Retinal pigment epithelial cell (primary cell): ENCODE results near the gene PTPRK.
"Not testable (repeated sequence)": the region's sequence is repeated elsewhere in the genome, so short reads cannot be mapped to it uniquely, and the experiment has no call there.

Experiments
- DNase-seq: peaks from one replicate; pipeline ENCODE4 v3.0.0-alpha.2; 2010; ENCODE audit warnings: low read depth
- H3K4me3 ChIP-seq: 2 replicates; pipeline ENCODE4 v1.5.1; 2011; ENCODE audit warnings: mild to moderate bottlenecking, low read length, control low read depth, moderate library complexity
- TF ChIP-seq, protein P1 (sequence below): conservative IDR thresholded peaks from 2 replicates; pipeline ENCODE4 v1.5.1; 2011; ENCODE audit warnings: low read depth, low read length, control low read depth, inconsistent platforms

The PTPRK gene

DNA sequence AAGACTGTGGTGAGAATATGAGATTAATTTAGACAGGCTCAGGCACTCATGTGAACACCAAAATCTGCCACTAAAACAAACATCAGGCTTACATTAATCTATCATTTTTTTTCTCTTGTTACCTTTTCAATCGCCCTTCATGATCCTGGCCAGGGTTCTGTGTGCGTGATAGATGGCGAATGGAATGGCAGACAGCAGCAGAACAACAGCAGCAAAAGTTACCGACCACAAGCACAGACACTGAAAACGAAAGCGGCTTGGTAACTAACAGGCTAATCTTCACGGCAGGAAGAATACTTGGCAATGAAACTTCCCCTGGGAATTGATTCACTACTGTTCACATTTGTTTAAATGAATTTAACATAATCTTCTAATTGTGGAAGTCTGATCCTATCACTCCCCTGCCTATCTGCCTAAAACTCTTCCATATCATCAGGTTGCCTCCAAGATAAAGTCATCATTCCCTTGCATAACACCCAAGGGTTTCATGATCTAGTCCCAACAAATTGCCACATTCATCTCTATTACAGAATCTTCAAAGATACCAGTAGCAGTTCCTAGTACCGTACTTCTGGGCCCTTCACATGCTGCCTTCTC, 28.7 kb downstream of the PTPRK start:
- DNase-seq, result peak; percentile 66
- TF ChIP-seq, protein P1, sequence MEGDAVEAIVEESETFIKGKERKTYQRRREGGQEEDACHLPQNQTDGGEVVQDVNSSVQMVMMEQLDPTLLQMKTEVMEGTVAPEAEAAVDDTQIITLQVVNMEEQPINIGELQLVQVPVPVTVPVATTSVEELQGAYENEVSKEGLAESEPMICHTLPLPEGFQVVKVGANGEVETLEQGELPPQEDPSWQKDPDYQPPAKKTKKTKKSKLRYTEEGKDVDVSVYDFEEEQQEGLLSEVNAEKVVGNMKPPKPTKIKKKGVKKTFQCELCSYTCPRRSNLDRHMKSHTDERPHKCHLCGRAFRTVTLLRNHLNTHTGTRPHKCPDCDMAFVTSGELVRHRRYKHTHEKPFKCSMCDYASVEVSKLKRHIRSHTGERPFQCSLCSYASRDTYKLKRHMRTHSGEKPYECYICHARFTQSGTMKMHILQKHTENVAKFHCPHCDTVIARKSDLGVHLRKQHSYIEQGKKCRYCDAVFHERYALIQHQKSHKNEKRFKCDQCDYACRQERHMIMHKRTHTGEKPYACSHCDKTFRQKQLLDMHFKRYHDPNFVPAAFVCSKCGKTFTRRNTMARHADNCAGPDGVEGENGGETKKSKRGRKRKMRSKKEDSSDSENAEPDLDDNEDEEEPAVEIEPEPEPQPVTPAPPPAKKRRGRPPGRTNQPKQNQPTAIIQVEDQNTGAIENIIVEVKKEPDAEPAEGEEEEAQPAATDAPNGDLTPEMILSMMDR, result no peak
- peak overlapping the region; percentile 47 for H3K4me3 ChIP-seq

DNA sequence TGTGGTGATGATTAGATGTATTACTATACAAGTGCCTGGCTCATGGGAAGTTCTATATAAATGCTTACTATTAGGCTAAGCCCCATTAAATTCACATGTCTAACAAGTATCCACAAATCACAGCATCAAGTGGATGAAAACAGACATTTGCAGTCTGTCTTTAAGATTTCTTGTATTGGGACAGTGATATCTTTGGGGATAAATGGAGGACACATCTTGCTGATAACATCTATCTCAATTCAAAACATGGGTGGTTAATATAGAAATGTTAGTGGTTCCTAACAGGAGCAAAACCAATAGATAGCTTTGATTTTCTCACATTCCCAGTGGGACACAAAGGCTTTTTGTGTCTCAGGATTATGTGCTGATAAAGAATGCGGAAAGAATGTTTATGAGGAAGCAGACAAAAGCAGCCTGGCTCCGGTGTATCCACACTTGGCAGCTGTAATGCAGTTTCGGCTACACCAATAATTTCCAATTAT, 29.3 kb downstream of the PTPRK start:
- DNase-seq, result peak; percentile 79
- H3K4me3 ChIP-seq, result peak overlapping the region; percentile 47
- TF ChIP-seq, protein P1, result no peak

DNA sequence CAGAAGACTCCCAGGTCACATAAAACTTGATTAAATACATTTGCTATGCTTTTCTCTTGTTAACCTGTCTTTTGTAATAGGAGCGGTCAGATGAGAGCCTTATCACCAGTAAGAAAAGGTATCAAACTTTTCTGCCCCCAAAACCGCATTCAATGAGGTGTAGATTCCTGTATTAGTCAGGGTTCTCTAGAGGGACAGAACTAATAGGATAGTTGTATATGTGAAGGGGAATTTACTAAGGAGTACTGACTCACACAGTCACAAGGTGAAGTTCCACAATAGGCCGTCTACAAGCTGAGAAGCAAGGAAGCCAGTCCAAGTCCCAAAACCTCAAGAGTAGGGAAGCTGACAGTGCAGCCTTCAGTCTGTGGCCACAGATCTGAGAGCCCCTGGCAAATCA, 32.7 kb downstream of the PTPRK start:
- peak; percentile 85 for DNase-seq

DNA sequence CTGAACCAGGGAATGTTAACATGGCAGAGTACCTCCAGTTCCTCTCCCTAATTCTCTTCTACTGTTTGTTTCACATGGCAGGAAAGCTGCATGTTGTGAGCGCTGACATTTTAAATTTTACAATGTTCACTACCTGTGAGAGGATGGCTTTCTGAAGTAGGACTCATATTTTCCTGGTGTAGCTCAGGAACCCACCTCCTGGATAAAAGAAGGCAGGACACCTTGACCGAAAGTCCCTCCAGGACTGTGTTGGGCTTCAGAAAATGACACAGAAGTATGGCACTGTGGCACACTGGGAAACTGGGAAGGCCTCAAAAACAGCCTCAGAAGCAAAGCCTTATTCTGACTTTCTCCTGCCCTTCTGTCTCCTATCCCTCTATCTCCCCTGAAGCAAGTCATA, 33.3 kb downstream of the PTPRK start:
- no peak for DNase-seq
- TF ChIP-seq, protein P1, result peak; percentile 40
- H3K4me3 ChIP-seq, result no peak overlapping the region

More for the DNA sequence above, 32.7 kb downstream of the PTPRK start:
- TF ChIP-seq, protein P1, result no peak
- H3K4me3 ChIP-seq, result no peak overlapping the region

DNA sequence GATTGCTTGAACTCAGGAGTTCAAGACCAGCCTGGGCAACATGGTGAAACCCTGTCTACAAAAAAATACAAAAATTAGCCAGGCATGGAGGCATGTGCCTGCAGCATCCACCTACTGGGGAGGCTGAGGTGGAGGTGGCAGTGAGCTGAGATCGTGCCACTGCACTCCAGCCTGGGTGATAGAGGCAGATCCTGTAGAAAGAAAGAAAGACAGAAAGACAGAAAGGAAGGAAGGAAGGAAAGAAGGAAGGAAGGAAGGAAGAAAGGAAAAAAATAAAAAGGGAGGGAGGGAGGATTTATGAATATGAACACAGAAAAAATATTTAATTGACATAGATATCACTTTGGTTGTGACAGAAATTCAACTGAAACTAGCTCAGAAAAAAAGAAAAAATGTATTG, 33.8 kb downstream of the PTPRK start:
- not testable (repeated sequence) for H3K4me3 ChIP-seq, DNase-seq

DNA sequence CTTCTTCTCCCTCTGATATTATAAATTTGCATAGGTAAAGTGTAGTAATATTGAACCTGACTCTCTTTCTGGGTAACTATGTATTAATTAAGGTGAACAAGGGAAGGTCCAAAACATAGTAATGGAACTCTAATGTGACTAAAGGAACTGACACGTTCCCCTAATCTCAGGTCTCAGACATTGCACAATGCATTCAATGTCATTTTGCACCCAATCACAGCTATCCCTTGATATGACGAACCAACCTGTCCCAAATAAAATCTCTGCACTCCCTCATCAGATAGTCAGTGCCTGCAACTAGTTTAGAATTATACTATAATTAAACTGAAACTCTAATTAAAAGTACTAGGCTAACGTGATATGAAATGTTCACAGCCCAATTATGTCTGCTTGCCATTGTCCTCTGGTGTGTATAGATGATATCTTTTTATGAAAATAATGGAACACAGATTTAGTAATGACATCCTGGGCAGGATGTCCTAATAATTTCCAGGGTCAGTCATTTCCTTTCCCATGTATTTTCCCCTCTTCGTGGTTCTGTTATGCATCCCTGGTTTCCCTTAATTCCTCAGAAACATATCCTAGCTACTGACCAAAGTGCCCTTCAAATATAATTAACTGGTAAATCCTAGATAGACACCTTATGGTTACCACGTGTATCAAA, 36.8 kb downstream of the PTPRK start:
- TF ChIP-seq, protein P1, result no peak
- no peak for DNase-seq
- no peak overlapping the region for H3K4me3 ChIP-seq

DNA sequence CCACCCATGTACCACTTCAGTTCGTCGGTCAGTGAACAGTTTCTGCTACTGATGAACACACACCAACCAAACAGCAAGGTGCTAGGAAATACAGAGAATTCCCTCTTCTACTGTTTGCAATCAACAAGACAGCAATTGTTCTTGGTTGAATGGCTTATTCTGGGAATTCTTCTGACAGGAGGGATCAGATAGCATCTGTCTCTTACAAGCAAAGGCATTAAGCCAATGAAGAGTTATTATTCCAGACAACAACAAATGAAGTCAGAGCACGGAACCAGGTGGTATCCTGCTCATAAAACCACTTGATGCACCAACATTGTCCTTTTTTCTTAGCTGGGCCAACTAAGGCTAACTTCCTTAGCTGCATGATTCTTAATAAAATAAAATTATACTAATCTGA, 37.8 kb downstream of the PTPRK start:
- TF ChIP-seq, protein P1, result no peak
- no peak overlapping the region for H3K4me3 ChIP-seq
- DNase-seq, result no peak
